HepG2 (cell line): ENCODE measurements around the gene VKORC1. TPM values are rescaled to one million over a fixed set of nuclear protein-coding genes. Genes with fewer than 3 reads are reported as not detected.

ENCODE experiments used
- CCAR2 ChIP-seq: fragments of 200-400 bp; formaldehyde crosslinking; optimal IDR thresholded peaks from 2 replicates; pipeline ENCODE3; 2018; ENCODE audit warnings: low read depth, mild to moderate bottlenecking, low read length, moderate library complexity
- CREBL2 ChIP-seq: sonication (generic); formaldehyde crosslinking; IDR thresholded peaks from 2 replicates; pipeline ENCODE4 v1.8.1; 2023; ENCODE audit warnings: missing genetic modification reagents, mild to moderate bottlenecking, borderline replicate concordance
- E2F1 ChIP-seq: sonication (generic); formaldehyde crosslinking; IDR thresholded peaks from 2 replicates; pipeline ENCODE4 v1.5.0; 2020; ENCODE audit warnings: missing genetic modification reagents
- GABPB1 ChIP-seq: IDR thresholded peaks from 2 replicates; pipeline ENCODE4 v1.6.1; 2016; ENCODE audit warnings: mild to moderate bottlenecking, missing genetic modification reagents, moderate library complexity, missing compliant biosample characterization
- HDAC1 ChIP-seq: sonication (generic); formaldehyde crosslinking; IDR thresholded peaks from 2 replicates; pipeline ENCODE4 v1.5.1; 2020; ENCODE audit warnings: mild to moderate bottlenecking, missing genetic modification reagents
- MAFF ChIP-seq: IDR thresholded peaks from 2 replicates; pipeline ENCODE4 v1.6.1; 2011; ENCODE audit warnings: low read depth, low read length, improper control_type of control experiment
- MIXL1 ChIP-seq: IDR thresholded peaks from 2 replicates; pipeline ENCODE4 v1.6.1; 2016
- MTA1 ChIP-seq: sonication (generic); formaldehyde crosslinking; IDR thresholded peaks from 2 replicates; pipeline ENCODE4 v1.4.0; 2020; ENCODE audit warnings: missing genetic modification reagents, mild to moderate bottlenecking, borderline replicate concordance
- NKX3-1 ChIP-seq: sonication (generic); formaldehyde crosslinking; IDR thresholded peaks from 2 replicates; pipeline ENCODE4 v1.5.0; 2020; ENCODE audit warnings: missing genetic modification reagents
- PRDM4 ChIP-seq: sonication (generic); formaldehyde crosslinking; IDR thresholded peaks from 2 replicates; pipeline ENCODE4 v1.9.0; 2021; ENCODE audit warnings: missing genetic modification reagents, borderline replicate concordance
- RAD21 ChIP-seq: fragments of 450-650 bp; formaldehyde crosslinking; IDR thresholded peaks from 2 replicates; pipeline ENCODE4 v1.5.0; 2020; ENCODE audit warnings: mild to moderate bottlenecking
- SALL2 ChIP-seq: sonication (generic); formaldehyde crosslinking; IDR thresholded peaks from 2 replicates; pipeline ENCODE4 v1.8.1; 2023; ENCODE audit warnings: mild to moderate bottlenecking, missing genetic modification reagents, inconsistent platforms
- TFE3 ChIP-seq: IDR thresholded peaks from 2 replicates; pipeline ENCODE4 v1.6.1; 2016
- ZNF639 ChIP-seq: conservative IDR thresholded peaks from 2 replicates; pipeline ENCODE4 v1.6.1; 2018; ENCODE audit warnings: missing genetic modification reagents
- ZNF687 ChIP-seq: sonication (generic); formaldehyde crosslinking; IDR thresholded peaks from 2 replicates; pipeline ENCODE4 v1.5.1; 2020; ENCODE audit warnings: mild to moderate bottlenecking, missing genetic modification reagents, moderate library complexity
- ZNF761 ChIP-seq: sonication (generic); formaldehyde crosslinking; conservative IDR thresholded peaks from 2 replicates; pipeline ENCODE4 v1.4.0; 2020; ENCODE audit warnings: mild to moderate bottlenecking, missing genetic modification reagents
- ZNF780A ChIP-seq: sonication (generic); formaldehyde crosslinking; IDR thresholded peaks from 2 replicates; pipeline ENCODE4 v1.8.0; 2022; ENCODE audit warnings: mild to moderate bottlenecking, missing genetic modification reagents, moderate library complexity
- polyA plus RNA-seq, 8 experiments: library from polyadenylated mRNA; depleted of rRNA in 3 of 8; stranded (reverse) in 7 of 8; unstranded in 1 of 8; fragments of >200 nt; fragmentation: Illumina TruSeq in 4 of 8; extraction: Trizol in 4 of 8; gene quantifications; 2 replicates each; pipeline versions ENCODE4 v1.2.1 to v1.2.3, GENCODE V29; 2011 to 2016; ENCODE audit warnings: low read depth in 4 of 8, missing spikeins in 1 of 8, mixed read lengths in 1 of 8; ENCODE audit not compliant: insufficient read depth in 1 of 8
- total RNA-seq, 5 experiments: library from RNA; depleted of rRNA; stranded (reverse); fragments of >200 nt; fragmentation: Illumina TruSeq; extraction: Trizol; gene quantifications; 2 replicates each; pipeline ENCODE4 v1.2.3, GENCODE V29; 2016; ENCODE audit warnings: low read depth in 1 of 5

The VKORC1 gene
- total and polyA plus RNA-seq, 2 of the 13 experiments (the other 11 are each of a cell fraction or from before 2014, with no cell fraction given): 141 to 615 TPM

GRCh38 chr16:31106509-31107464 is 12.2 kb upstream of the VKORC1 start (continued):
- TF ChIP-seq E2F1 (CRISPR knock-in tag) (no peak), RAD21 (CRISPR knock-in tag) (no peak), CCAR2 (no peak), SALL2 (CRISPR knock-in tag) (no peak), ZNF639 (CRISPR knock-in tag) (no peak), TFE3 (CRISPR knock-in tag) (no peak), MIXL1 (no peak), ZNF761 (CRISPR knock-in tag) (no peak; the same call in 1 of the 2 replicates), GABPB1 (CRISPR knock-in tag) (no peak), NKX3-1 (CRISPR knock-in tag) (no peak), ZNF687 (peak; percentile 58; the same call in 1 of the 2 replicates), ZNF780A (0 out of 2 replicates have a peak, but pooled peaks have one; percentile 2), HDAC1 (no peak), CREBL2 (CRISPR knock-in tag) (no peak), PRDM4 (CRISPR knock-in tag) (no peak), MTA1 (CRISPR knock-in tag) (no peak), MAFF (no peak)
